HUES48 (cell line): ENCODE measurements around the gene JAZF1.
A peak's percentile ranks its signal among the peaks of the same experiment; 100 is the strongest.

Experiments used
- H3K27ac ChIP-seq: one replicate; pipeline ENCODE4 v1.7.0; 2013; ENCODE audit warnings: low read depth, low read length, inconsistent platforms
- H3K27me3 ChIP-seq: 2 replicates; pipeline ENCODE4 v1.6.1; 2013; ENCODE audit warnings: mild to moderate bottlenecking, low read length; ENCODE audit not compliant: control insufficient read depth, insufficient read depth
- H3K36me3 ChIP-seq: 2 replicates; pipeline ENCODE4 v1.6.1; 2013; ENCODE audit warnings: low read length; ENCODE audit not compliant: control insufficient read depth, insufficient read depth
- H3K4me1 ChIP-seq: 2 replicates; pipeline ENCODE4 v1.6.1; 2013; ENCODE audit warnings: mild to moderate bottlenecking, low read length; ENCODE audit not compliant: control insufficient read depth, insufficient read depth
- H3K4me3 ChIP-seq: 2 replicates; pipeline ENCODE4 v1.5.1; 2013; ENCODE audit warnings: mild to moderate bottlenecking, low read depth, low read length
- H3K9ac ChIP-seq: 2 replicates; pipeline ENCODE4 v1.6.1; 2013; ENCODE audit warnings: mild to moderate bottlenecking, low read depth, low read length, moderate library complexity
- H3K9me3 ChIP-seq: 2 replicates; pipeline ENCODE4 v1.6.1; 2013; ENCODE audit warnings: low read length; ENCODE audit not compliant: control insufficient read depth, insufficient read depth

Gene JAZF1

GRCh38 chr7:28191751-28192150 is 11.2 kb upstream of the JAZF1 start:
- Histone ChIP-seq H3K9me3 (no peaks in the 10 kb centered on the region), H3K4me1 (peaks cover 32% of the 10 kb centered on the region), H3K27me3 (no peaks in the 10 kb centered on the region; the same call in 1 of the 2 replicates), H3K4me3 (no peak overlapping the region), H3K36me3 (no peaks in the 10 kb centered on the region), H3K9ac (no peak overlapping the region), H3K27ac (no peak overlapping the region)

GRCh38 chr7:28191184-28191583 is 10.6 kb upstream of the JAZF1 start:
- no peak overlapping the region for H3K9ac ChIP-seq
- H3K27me3 ChIP-seq = no peaks in the 10 kb centered on the region; the same call in 1 of the 2 replicates
- H3K27ac ChIP-seq = no peak overlapping the region

GRCh38 chr7:28190077-28190710 is 9.6 kb upstream of the JAZF1 start:
- Histone ChIP-seq H3K4me3 (no peak overlapping the region), H3K9ac (no peak overlapping the region), H3K36me3 (no peaks in the 10 kb centered on the region), H3K27ac (no peak overlapping the region), H3K9me3 (no peaks in the 10 kb centered on the region), H3K4me1 (peaks cover 27% of the 10 kb centered on the region), H3K27me3 (no peaks in the 10 kb centered on the region; the same call in 1 of the 2 replicates)

More at GRCh38 chr7:28191184-28191583, 10.6 kb upstream of the JAZF1 start:
- Histone ChIP-seq H3K4me1 (peaks cover 32% of the 10 kb centered on the region), H3K4me3 (no peak overlapping the region), H3K36me3 (no peaks in the 10 kb centered on the region), H3K9me3 (no peaks in the 10 kb centered on the region)

- Histone ChIP-seq H3K4me3 (no peak overlapping the region), H3K27me3 (peaks cover 2% of the 10 kb centered on the region; the same call in 1 of the 2 replicates), H3K9ac (no peak overlapping the region), H3K4me1 (peaks cover 18% of the 10 kb centered on the region), H3K27ac (no peak overlapping the region), H3K36me3 (no peaks in the 10 kb centered on the region), H3K9me3 (no peaks in the 10 kb centered on the region)
Measured at GRCh38 chr7:28187012-28187411, 6.4 kb upstream of the JAZF1 start.

GRCh38 chr7:28183627-28184026 is 3.0 kb upstream of the JAZF1 start:
- Histone ChIP-seq H3K4me1 (peaks cover 19% of the 10 kb centered on the region), H3K27ac (no peak overlapping the region), H3K9ac (no peak overlapping the region), H3K36me3 (no peaks in the 10 kb centered on the region), H3K27me3 (peaks cover 8% of the 10 kb centered on the region), H3K4me3 (no peak overlapping the region), H3K9me3 (no peaks in the 10 kb centered on the region)

GRCh38 chr7:28182071-28182471 is 1.5 kb upstream of the JAZF1 start:
- H3K4me1 ChIP-seq = peaks cover 28% of the 10 kb centered on the region
- no peak overlapping the region for H3K4me3 ChIP-seq
- H3K9ac ChIP-seq = no peak overlapping the region
- H3K27ac ChIP-seq = no peak overlapping the region
- H3K9me3 ChIP-seq = no peaks in the 10 kb centered on the region
- H3K36me3 ChIP-seq = no peaks in the 10 kb centered on the region
- H3K27me3 ChIP-seq = peaks cover 10% of the 10 kb centered on the region; the same call in 1 of the 2 replicates

- peak overlapping the region; percentile 72; the same call in 1 of the 2 replicates for H3K4me3 ChIP-seq
- no peaks in the 10 kb centered on the region for H3K9me3 ChIP-seq
- H3K27me3 ChIP-seq = peaks cover 10% of the 10 kb centered on the region; the same call in 1 of the 2 replicates
- no peaks in the 10 kb centered on the region for H3K36me3 ChIP-seq
- H3K4me1 ChIP-seq = peaks cover 33% of the 10 kb centered on the region
- no peak overlapping the region for H3K9ac ChIP-seq
- H3K27ac ChIP-seq = no peak overlapping the region
Measured at GRCh38 chr7:28181416-28181815, 821 bp upstream of the JAZF1 start.

- Histone ChIP-seq H3K27me3 (peaks cover 10% of the 10 kb centered on the region; the same call in 1 of the 2 replicates), H3K9ac (no peak overlapping the region), H3K27ac (no peak overlapping the region), H3K4me1 (peaks cover 47% of the 10 kb centered on the region), H3K36me3 (no peaks in the 10 kb centered on the region), H3K9me3 (no peaks in the 10 kb centered on the region), H3K4me3 (peak overlapping the region; percentile 74; the same call in 1 of the 2 replicates)
Measured at GRCh38 chr7:28180031-28180363, 598 bp downstream of the JAZF1 start.

- Histone ChIP-seq H3K27me3 (peaks cover 10% of the 10 kb centered on the region; the same call in 1 of the 2 replicates), H3K9ac (no peak overlapping the region), H3K4me3 (peak overlapping the region; percentile 62), H3K36me3 (no peaks in the 10 kb centered on the region), H3K27ac (no peak overlapping the region), H3K4me1 (peaks cover 53% of the 10 kb centered on the region), H3K9me3 (no peaks in the 10 kb centered on the region)
Measured at GRCh38 chr7:28179120-28180030, 1.2 kb downstream of the JAZF1 start.

- Histone ChIP-seq H3K36me3 (no peaks in the 10 kb centered on the region), H3K4me3 (peak overlapping the region; percentile 62), H3K27ac (no peak overlapping the region), H3K4me1 (peaks cover 60% of the 10 kb centered on the region), H3K9ac (no peak overlapping the region), H3K9me3 (no peaks in the 10 kb centered on the region), H3K27me3 (peaks cover 7% of the 10 kb centered on the region; the same call in 1 of the 2 replicates)
Measured at GRCh38 chr7:28178599-28178998, 2.0 kb downstream of the JAZF1 start.

GRCh38 chr7:28177836-28178235 is 2.8 kb downstream of the JAZF1 start:
- H3K4me1 ChIP-seq = peaks cover 67% of the 10 kb centered on the region
- no peaks in the 10 kb centered on the region for H3K36me3 ChIP-seq
- H3K4me3 ChIP-seq = no peak overlapping the region
- peaks cover 7% of the 10 kb centered on the region; the same call in 1 of the 2 replicates for H3K27me3 ChIP-seq
- no peaks in the 10 kb centered on the region for H3K9me3 ChIP-seq
- no peak overlapping the region for H3K27ac ChIP-seq
- H3K9ac ChIP-seq = no peak overlapping the region
